ENCODE measurements around the gene SLC35E2B.
"Not testable (repeated sequence)": the region's sequence is repeated elsewhere in the genome, so short reads cannot be mapped to it uniquely, and the experiment has no call there.

Gene SLC35E2B

DNA sequence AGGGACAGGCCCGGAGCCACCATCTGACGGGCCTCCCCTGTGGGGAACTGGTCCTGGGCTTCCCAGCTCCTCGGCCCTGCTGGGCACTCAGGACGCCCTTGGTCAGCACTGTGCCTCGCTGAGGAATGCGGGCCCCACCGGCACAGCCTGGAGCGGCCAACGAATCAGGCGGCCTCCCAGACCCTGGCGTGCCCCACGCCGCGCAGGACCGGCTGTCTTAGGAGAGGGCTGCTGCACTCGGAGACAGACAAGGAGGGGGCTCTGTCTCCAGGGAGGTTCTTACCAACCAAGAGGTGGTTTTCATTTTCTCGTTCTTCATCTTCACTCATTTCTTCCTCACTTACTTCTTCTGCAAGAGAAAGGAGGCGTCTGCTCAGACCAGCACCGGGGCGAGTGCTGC lies 15.3 kb upstream of the SLC35E2B start:
- H2AFZ ChIP-seq (ENCODE audit: low read depth); H3K79me2 ChIP-seq (ENCODE audit: insufficient read depth, low read depth); H3K27ac ChIP-seq; H3K27me3 ChIP-seq (ENCODE audit: insufficient read depth, low read depth); H3K4me3 ChIP-seq (IDR thresholded peaks at IDR 0.05; ENCODE audit: insufficient read depth, low read depth, low read length); H3K36me3 ChIP-seq (ENCODE audit: insufficient read depth); H3K4me2 ChIP-seq; H4K20me1 ChIP-seq (ENCODE audit: insufficient read depth); H3K4me1 ChIP-seq (ENCODE audit: low read depth, poor library complexity, severe bottlenecking); H3K9ac ChIP-seq: not testable (repeated sequence)

DNA sequence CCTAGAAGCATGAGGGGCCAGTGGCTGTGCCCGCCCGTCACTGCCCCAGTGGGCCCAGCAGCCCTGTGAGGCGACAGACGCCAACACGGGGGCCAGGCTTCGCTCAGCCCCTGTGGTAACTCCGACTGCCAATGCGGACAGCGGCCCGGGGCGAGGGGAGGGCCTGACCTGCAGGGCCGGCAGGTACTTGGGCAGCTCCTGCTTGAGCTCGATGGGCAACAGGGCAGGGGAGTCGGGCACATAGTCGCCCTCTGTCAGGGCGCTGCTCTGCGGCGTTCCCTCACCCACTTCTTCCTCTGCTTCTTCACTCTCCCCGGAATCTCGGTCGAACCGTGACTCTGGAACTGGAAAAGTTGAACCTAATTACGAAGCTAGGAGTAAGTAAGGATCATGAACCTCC lies 14.6 kb upstream of the SLC35E2B start:
- H3K4me3 ChIP-seq (IDR thresholded peaks at IDR 0.05; ENCODE audit: insufficient read depth, low read depth, low read length); H3K36me3 ChIP-seq (ENCODE audit: insufficient read depth); H3K79me2 ChIP-seq (ENCODE audit: insufficient read depth, low read depth); H3K27ac ChIP-seq; H3K4me1 ChIP-seq (ENCODE audit: low read depth, poor library complexity, severe bottlenecking); H3K9ac ChIP-seq; H3K27me3 ChIP-seq (ENCODE audit: insufficient read depth, low read depth); H3K4me2 ChIP-seq; H2AFZ ChIP-seq (ENCODE audit: low read depth); H4K20me1 ChIP-seq (ENCODE audit: insufficient read depth): not testable (repeated sequence)

DNA sequence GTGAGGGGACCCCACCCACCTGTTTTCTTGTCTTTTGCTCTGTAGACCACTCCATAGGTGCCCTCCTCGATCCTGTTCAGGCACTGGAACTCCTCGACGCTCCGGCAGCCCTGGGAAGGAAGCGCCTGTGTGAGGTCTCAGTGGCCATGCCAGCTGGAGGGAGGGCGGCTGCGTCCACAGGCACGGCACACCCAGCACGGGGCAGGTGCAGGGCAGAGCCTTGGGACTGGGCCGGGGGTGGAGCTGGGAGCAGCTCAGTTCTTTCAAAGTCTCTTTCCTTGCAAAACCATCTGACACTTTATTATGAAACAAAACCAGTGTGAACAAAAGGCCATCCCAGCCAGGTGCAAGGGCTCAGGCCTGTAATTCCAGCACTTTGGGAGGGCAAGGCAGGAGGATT lies 13.0 kb upstream of the SLC35E2B start:
- not testable (repeated sequence) for H3K36me3 ChIP-seq (ENCODE audit: insufficient read depth); H3K9ac ChIP-seq; H3K4me2 ChIP-seq; H2AFZ ChIP-seq (ENCODE audit: low read depth); H3K4me3 ChIP-seq (IDR thresholded peaks at IDR 0.05; ENCODE audit: insufficient read depth, low read depth, low read length); H3K79me2 ChIP-seq (ENCODE audit: insufficient read depth, low read depth); H3K27ac ChIP-seq; H4K20me1 ChIP-seq (ENCODE audit: insufficient read depth); H3K27me3 ChIP-seq (ENCODE audit: insufficient read depth, low read depth); H3K4me1 ChIP-seq (ENCODE audit: low read depth, poor library complexity, severe bottlenecking)

DNA sequence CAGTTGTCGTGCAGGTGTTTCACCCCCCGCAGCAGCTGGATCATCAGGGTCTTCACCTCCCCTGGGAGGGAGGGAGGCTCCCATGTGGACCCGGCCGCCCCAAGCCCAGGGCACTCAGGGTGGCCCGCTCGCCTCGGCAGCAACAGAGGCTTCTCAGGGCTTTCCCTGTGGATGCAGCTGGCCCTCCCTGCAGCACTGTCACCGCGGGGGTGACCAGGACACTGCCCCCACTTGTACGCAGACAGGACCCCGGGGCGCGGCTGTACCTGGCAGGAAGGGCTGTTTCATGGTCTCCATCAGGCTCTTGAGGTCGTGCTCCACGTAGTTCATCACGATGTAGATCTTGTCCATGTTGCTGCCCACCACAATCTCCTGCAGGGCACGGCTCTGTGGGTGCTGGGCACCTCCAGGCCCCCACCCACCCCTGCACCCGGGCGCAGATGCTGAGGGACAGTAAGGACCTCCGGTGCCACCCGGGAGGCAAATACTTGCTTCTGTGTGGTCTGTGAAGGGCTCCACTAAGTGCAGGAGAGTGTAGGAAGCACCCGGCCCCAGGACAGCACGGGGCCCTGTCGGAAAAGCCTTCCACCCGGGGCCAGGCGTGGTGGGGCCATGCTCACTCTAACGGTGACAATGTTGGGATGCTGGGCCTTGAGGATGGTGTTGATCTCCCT lies 11.8 kb upstream of the SLC35E2B start:
- H3K27ac ChIP-seq; H3K79me2 ChIP-seq (ENCODE audit: insufficient read depth, low read depth); H3K36me3 ChIP-seq (ENCODE audit: insufficient read depth); H3K4me3 ChIP-seq (IDR thresholded peaks at IDR 0.05; ENCODE audit: insufficient read depth, low read depth, low read length); H3K4me1 ChIP-seq (ENCODE audit: low read depth, poor library complexity, severe bottlenecking); H3K9ac ChIP-seq; H3K4me2 ChIP-seq; H2AFZ ChIP-seq (ENCODE audit: low read depth); H3K27me3 ChIP-seq (ENCODE audit: insufficient read depth, low read depth); H4K20me1 ChIP-seq (ENCODE audit: insufficient read depth): not testable (repeated sequence)

DNA sequence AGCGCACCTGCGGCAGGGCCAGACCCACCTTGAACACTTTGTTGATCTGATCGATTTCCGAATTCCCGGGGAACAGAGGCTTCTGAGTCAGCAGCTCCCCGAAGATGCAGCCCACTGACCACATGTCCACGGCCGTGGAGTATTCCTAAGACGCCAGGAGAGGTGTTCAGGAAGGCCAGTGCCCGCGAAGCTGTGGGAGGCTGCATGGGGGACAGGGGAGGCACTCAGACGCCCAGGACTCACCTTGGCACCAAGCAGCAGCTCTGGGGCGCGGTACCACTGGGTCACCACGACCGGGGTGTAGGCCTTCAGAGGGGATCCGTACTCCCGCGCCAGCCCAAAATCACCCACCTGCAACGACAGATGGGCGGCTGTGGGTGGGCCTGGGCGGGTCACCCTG lies 11.2 kb upstream of the SLC35E2B start:
- Histone ChIP-seq H2AFZ (ENCODE audit: low read depth) (no peak overlapping the region), H3K9ac (no peak overlapping the region), H3K4me1 (ENCODE audit: low read depth, poor library complexity, severe bottlenecking) (no peaks in the 10 kb centered on the region), H3K36me3 (ENCODE audit: insufficient read depth) (no peaks in the 10 kb centered on the region), H3K27ac (no peak overlapping the region), H3K4me2 (no peak overlapping the region), H3K79me2 (ENCODE audit: insufficient read depth, low read depth) (no peaks in the 10 kb centered on the region), H3K27me3 (ENCODE audit: insufficient read depth, low read depth) (no peaks in the 10 kb centered on the region), H4K20me1 (ENCODE audit: insufficient read depth) (no peaks in the 10 kb centered on the region), H3K4me3 (IDR thresholded peaks at IDR 0.05; ENCODE audit: insufficient read depth, low read depth, low read length) (no peak overlapping the region)
- TF ChIP-seq, protein P1, sequence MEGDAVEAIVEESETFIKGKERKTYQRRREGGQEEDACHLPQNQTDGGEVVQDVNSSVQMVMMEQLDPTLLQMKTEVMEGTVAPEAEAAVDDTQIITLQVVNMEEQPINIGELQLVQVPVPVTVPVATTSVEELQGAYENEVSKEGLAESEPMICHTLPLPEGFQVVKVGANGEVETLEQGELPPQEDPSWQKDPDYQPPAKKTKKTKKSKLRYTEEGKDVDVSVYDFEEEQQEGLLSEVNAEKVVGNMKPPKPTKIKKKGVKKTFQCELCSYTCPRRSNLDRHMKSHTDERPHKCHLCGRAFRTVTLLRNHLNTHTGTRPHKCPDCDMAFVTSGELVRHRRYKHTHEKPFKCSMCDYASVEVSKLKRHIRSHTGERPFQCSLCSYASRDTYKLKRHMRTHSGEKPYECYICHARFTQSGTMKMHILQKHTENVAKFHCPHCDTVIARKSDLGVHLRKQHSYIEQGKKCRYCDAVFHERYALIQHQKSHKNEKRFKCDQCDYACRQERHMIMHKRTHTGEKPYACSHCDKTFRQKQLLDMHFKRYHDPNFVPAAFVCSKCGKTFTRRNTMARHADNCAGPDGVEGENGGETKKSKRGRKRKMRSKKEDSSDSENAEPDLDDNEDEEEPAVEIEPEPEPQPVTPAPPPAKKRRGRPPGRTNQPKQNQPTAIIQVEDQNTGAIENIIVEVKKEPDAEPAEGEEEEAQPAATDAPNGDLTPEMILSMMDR (conservative IDR thresholded peaks at IDR 0.05; ENCODE audit: low read depth, low read length) = no peak

DNA sequence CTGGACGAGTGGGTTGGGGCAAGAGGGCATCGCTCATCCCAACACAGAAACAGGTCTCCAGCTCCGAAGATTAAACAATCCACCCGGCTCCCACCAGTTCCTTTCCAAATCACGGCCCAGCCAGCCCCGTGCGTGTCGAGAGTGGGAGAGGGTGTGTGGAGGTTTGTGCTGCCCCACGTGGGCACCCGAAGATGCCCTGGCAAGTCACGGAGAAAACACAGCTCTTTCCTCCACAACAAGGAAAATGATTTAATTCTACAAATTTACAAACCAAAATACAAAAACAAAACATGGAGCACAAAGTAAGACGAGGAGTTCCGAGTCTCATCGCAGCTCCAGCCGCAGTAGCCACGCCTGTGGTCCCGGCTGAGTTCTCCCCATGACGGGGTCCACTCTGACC lies 9.9 kb upstream of the SLC35E2B start:
- not testable (repeated sequence) for H3K27ac ChIP-seq; H4K20me1 ChIP-seq (ENCODE audit: insufficient read depth); H3K4me3 ChIP-seq (IDR thresholded peaks at IDR 0.05; ENCODE audit: insufficient read depth, low read depth, low read length); H3K27me3 ChIP-seq (ENCODE audit: insufficient read depth, low read depth); H3K4me2 ChIP-seq; H3K79me2 ChIP-seq (ENCODE audit: insufficient read depth, low read depth); H3K4me1 ChIP-seq (ENCODE audit: low read depth, poor library complexity, severe bottlenecking); H2AFZ ChIP-seq (ENCODE audit: low read depth); H3K36me3 ChIP-seq (ENCODE audit: insufficient read depth); H3K9ac ChIP-seq

DNA sequence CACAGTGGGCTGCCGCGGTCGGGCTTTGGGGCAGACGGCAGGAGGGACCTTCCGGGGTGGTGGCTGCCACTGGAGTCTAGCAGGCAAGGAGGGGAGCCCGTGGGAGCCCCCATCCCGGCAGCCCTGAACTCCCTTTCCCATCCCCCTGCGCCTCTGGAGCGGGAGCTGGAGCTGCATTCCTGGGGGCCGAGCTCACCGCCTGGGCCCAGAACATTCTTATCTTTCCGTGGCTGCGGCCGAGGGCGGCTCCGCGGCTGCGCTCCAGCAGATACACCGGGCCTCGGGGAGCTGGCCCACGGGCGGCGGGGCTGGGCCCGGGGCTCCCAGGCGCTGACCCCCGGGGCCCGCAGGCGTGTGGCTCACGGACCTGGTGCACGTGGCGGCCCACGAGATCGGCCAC lies 8.0 kb upstream of the SLC35E2B start:
- not testable (repeated sequence) for H3K79me2 ChIP-seq (ENCODE audit: insufficient read depth, low read depth); H4K20me1 ChIP-seq (ENCODE audit: insufficient read depth); H3K4me2 ChIP-seq; H3K36me3 ChIP-seq (ENCODE audit: insufficient read depth); H3K27me3 ChIP-seq (ENCODE audit: insufficient read depth, low read depth); H2AFZ ChIP-seq (ENCODE audit: low read depth); H3K9ac ChIP-seq; H3K4me3 ChIP-seq (IDR thresholded peaks at IDR 0.05; ENCODE audit: insufficient read depth, low read depth, low read length); H3K27ac ChIP-seq; H3K4me1 ChIP-seq (ENCODE audit: low read depth, poor library complexity, severe bottlenecking)

DNA sequence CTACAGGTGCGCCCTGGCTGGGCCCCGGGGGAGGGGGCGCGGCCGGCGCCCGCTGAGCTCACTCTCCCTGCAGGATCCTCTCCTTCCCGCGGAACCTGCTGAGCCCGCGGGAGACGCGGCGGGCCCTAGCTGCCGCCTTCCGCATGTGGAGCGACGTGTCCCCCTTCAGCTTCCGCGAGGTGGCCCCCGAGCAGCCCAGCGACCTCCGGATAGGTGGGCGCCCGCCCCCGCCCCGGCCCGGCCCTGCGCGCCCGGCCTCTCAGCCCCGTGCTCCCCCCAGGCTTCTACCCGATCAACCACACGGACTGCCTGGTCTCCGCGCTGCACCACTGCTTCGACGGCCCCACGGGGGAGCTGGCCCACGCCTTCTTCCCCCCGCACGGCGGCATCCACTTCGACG lies 7.5 kb upstream of the SLC35E2B start:
- not testable (repeated sequence) for H4K20me1 ChIP-seq (ENCODE audit: insufficient read depth); H3K4me1 ChIP-seq (ENCODE audit: low read depth, poor library complexity, severe bottlenecking); H3K79me2 ChIP-seq (ENCODE audit: insufficient read depth, low read depth); H2AFZ ChIP-seq (ENCODE audit: low read depth); H3K36me3 ChIP-seq (ENCODE audit: insufficient read depth); H3K27me3 ChIP-seq (ENCODE audit: insufficient read depth, low read depth); H3K9ac ChIP-seq; H3K4me3 ChIP-seq (IDR thresholded peaks at IDR 0.05; ENCODE audit: insufficient read depth, low read depth, low read length); H3K27ac ChIP-seq; H3K4me2 ChIP-seq

DNA sequence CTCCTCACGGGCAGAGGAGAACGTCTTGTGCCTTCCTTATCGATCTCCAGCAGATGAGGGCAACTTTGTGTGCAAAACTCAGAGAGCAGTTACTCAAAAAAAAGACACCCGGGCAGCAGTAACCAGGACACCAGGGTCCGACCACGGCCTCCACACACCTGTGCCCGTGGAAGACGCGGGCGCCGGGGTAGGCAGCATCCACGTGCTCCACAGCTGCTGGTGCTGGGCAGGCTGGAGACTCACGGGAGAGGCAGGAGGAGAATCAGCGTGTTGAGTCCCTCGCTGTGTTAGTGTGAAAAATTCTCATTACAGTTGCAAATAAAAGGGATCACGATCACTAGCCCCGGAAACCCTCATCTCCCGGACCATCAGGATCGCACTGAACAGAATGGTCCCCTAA lies 6.5 kb upstream of the SLC35E2B start:
- not testable (repeated sequence) for H3K4me1 ChIP-seq (ENCODE audit: low read depth, poor library complexity, severe bottlenecking); H2AFZ ChIP-seq (ENCODE audit: low read depth); H3K9ac ChIP-seq; H3K79me2 ChIP-seq (ENCODE audit: insufficient read depth, low read depth); H3K36me3 ChIP-seq (ENCODE audit: insufficient read depth); H3K4me2 ChIP-seq; H3K27ac ChIP-seq; H3K4me3 ChIP-seq (IDR thresholded peaks at IDR 0.05; ENCODE audit: insufficient read depth, low read depth, low read length); H4K20me1 ChIP-seq (ENCODE audit: insufficient read depth); H3K27me3 ChIP-seq (ENCODE audit: insufficient read depth, low read depth)
